Effector CD4-positive, alpha-beta T cell (primary cell): ENCODE results near the gene DCAF8.

Experiments
- DNase-seq: peaks from one replicate; pipeline ENCODE4 v3.0.0-alpha.2; 2020

DCAF8 gene

GRCh38 chr1:160168016-160168415 is 94.3 kb downstream of the DCAF8 start:
- no peak for DNase-seq

GRCh38 chr1:160167580-160167979 is 94.8 kb downstream of the DCAF8 start:
- DNase-seq, result no peak

GRCh38 chr1:160167056-160167455 is 95.3 kb downstream of the DCAF8 start:
- no peak for DNase-seq

DNA sequence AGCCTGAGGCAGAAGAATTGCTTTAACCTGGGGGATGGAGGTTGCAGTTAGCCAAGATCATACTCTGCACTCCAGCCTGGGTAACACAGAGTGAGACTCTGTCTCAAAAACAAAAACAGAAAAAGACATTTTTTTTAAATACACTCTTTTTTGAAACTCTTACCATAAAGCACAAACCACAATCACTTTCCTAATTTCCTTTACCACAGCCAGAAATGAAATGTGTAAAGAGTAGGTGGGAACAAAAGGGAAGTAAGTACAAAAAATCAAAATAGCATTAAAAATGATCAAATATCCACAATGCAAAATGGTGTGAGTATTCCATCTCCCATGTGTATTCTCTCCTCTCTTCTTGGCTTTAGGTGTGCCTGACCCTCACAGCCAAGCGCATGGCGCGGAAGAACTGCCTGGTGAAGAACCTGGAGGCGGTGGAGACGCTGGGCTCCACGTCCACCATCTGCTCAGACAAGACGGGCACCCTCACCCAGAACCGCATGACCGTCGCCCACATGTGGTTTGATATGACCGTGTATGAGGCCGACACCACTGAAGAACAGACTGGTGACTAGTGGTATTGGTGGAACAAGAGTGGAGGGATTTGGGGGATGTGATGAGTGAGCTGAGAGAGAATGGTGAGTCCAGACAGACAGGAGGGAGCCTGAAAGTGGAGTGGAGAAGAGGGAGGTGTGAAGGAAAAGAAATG is 96.0 kb downstream of the DCAF8 start:
- no peak for DNase-seq
